GM12865 (cell line): ENCODE results near the gene ANO1.

Experiments used
- DNase-seq: peaks from one replicate; pipeline ENCODE4 v3.0.0; 2010; ENCODE audit warnings: low read depth
- H3K4me3 ChIP-seq: 2 replicates; pipeline ENCODE4 v1.5.1; 2011; ENCODE audit warnings: mild to moderate bottlenecking, low read depth, low read length, control low read depth
- CTCF ChIP-seq: IDR thresholded peaks from 2 replicates; pipeline ENCODE4 v1.5.1; 2011; ENCODE audit warnings: low read length, control low read depth, low read depth, inconsistent platforms; ENCODE audit not compliant: insufficient read depth; ENCODE audit errors: missing control alignments

ANO1 gene

GRCh38 chr11:70040869-70041501 is 37.1 kb upstream of the ANO1 start:
- no peak overlapping the region for H3K4me3 ChIP-seq

GRCh38 chr11:70043482-70043881 is 34.6 kb upstream of the ANO1 start:
- no peak for TF ChIP-seq CTCF
- no peak for DNase-seq
- H3K4me3 ChIP-seq = no peak overlapping the region

More at GRCh38 chr11:70040869-70041501, 37.1 kb upstream of the ANO1 start:
- DNase-seq = no peak
- no peak for TF ChIP-seq CTCF

- no peak for DNase-seq
- TF ChIP-seq CTCF = no peak
- no peak overlapping the region for H3K4me3 ChIP-seq
Observed at GRCh38 chr11:70046089-70046488, 32.0 kb upstream of the ANO1 start.

GRCh38 chr11:70048279-70049024 is 29.7 kb upstream of the ANO1 start:
- no peak for DNase-seq
- peak; percentile 18 for TF ChIP-seq CTCF
- H3K4me3 ChIP-seq = no peak overlapping the region

- no peak overlapping the region for H3K4me3 ChIP-seq
- TF ChIP-seq CTCF = no peak
- DNase-seq = no peak
Observed at GRCh38 chr11:70049045-70049444, 29.1 kb upstream of the ANO1 start.

- TF ChIP-seq CTCF = no peak
- H3K4me3 ChIP-seq = no peak overlapping the region
- DNase-seq = no peak
Observed at GRCh38 chr11:70050243-70050642, 27.9 kb upstream of the ANO1 start.
